Neural crest cell (in vitro differentiated cells): ENCODE results near the gene EIF3J. TPM values are rescaled to one million over a fixed set of nuclear protein-coding genes. Genes with fewer than 3 reads are reported as not detected.

Source experiments
- DNase-seq: peaks from one replicate; pipeline ENCODE4 v3.0.0; 2021; ENCODE audit warnings: low read depth, mixed read lengths, low spot score
- H3K27ac Mint-ChIP-seq: one replicate; pipeline ENCODE4 v1.8.0; 2021; ENCODE audit warnings: mild to moderate bottlenecking, mixed read lengths; ENCODE audit not compliant: unreplicated experiment
- H3K27me3 Mint-ChIP-seq: 2 replicates; pipeline ENCODE4 v1.8.0; 2021; ENCODE audit warnings: low read depth, mild to moderate bottlenecking, mixed read lengths
- H3K36me3 Mint-ChIP-seq: 2 replicates; pipeline ENCODE4 v1.8.0; 2021; ENCODE audit warnings: low read depth, mild to moderate bottlenecking, mixed read lengths
- H3K4me1 Mint-ChIP-seq: 2 replicates; pipeline ENCODE4 v1.8.0; 2021; ENCODE audit warnings: mixed read lengths
- H3K4me3 Mint-ChIP-seq: one replicate; pipeline ENCODE4 v1.8.0; 2021; ENCODE audit warnings: mild to moderate bottlenecking, mixed read lengths
- H3K9me3 Mint-ChIP-seq: 2 replicates; pipeline ENCODE4 v1.8.0; 2021; ENCODE audit warnings: mixed read lengths
- long read RNA-seq: library from polyadenylated mRNA; unstranded; transcript quantifications from one replicate; pipeline ENCODE4 v2.0.0, GENCODE V29; 2020
- total RNA-seq: library from RNA; stranded (reverse); gene quantifications from 2 replicates; pipeline ENCODE4 v1.2.1, GENCODE V29; 2021
- TF ChIP-seq, protein P1 (sequence below): fragments of 200-600 bp; sonication (generic); conservative IDR thresholded peaks from 2 replicates; pipeline ENCODE4 v1.5.0; 2021; ENCODE audit warnings: antibody characterized with exemption, mild to moderate bottlenecking

Gene EIF3J, protein sequence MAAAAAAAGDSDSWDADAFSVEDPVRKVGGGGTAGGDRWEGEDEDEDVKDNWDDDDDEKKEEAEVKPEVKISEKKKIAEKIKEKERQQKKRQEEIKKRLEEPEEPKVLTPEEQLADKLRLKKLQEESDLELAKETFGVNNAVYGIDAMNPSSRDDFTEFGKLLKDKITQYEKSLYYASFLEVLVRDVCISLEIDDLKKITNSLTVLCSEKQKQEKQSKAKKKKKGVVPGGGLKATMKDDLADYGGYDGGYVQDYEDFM
- 118 and 128 TPM in 2 replicates for total RNA-seq
- long read RNA-seq, partial matches to known transcripts, result 20 of 24 reads
- long read RNA-seq, other reads (novel, unspliced or antisense), result 0 of 24 reads

DNA sequence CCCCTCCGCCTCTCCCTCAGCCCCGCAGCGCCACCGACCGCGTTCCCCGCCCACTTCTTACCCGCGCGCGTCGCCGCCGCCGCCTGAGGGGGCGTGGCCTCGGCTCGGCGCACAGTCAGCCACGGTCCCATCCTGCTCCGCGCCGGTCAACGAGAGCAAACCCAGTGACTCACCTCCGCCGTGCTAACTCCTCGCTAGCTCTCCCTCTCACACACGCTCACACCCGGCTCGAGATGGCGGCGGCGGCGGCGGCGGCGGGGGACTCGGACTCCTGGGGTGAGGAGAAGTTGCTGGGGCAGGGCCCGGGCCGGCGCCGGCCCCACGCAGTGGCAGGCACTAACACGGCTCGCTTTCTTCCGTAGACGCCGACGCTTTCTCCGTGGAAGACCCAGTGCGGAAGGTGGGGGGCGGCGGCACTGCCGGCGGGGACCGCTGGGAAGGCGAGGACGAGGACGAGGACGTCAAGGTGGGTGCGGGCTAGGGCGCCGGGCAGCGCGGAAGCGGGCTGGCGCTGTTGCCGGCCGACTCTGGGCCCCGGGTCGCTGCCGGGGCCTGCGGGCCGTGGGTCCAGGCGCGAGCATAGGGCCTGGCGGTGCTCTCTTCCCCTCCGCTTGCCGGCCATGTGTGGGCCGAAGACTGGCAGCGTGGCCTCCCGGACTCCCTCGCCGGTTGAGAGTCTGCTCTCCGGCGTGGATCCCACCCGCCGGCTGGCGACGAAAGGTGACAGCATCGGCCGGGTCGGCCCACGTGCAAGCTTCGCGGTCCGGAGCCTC, at the start of gene EIF3J:
EIF3J (plus strand) TSS at position 186 of the 773 bp plus-strand sequence; CDS start at position 234, 48 bp downstream.
- Mint-ChIP-seq H3K27ac (peak within 1 kb of the TSS; percentile 94), H3K4me3 (peak within 1 kb of the TSS; percentile 89), H3K36me3 (peaks cover 14% of the 10 kb centered on the region), H3K9me3 (no peaks in the 10 kb centered on the region), H3K4me1 (peaks cover 41% of the 10 kb centered on the region), H3K27me3 (no peaks in the 10 kb centered on the region)
- TF ChIP-seq, protein P1, sequence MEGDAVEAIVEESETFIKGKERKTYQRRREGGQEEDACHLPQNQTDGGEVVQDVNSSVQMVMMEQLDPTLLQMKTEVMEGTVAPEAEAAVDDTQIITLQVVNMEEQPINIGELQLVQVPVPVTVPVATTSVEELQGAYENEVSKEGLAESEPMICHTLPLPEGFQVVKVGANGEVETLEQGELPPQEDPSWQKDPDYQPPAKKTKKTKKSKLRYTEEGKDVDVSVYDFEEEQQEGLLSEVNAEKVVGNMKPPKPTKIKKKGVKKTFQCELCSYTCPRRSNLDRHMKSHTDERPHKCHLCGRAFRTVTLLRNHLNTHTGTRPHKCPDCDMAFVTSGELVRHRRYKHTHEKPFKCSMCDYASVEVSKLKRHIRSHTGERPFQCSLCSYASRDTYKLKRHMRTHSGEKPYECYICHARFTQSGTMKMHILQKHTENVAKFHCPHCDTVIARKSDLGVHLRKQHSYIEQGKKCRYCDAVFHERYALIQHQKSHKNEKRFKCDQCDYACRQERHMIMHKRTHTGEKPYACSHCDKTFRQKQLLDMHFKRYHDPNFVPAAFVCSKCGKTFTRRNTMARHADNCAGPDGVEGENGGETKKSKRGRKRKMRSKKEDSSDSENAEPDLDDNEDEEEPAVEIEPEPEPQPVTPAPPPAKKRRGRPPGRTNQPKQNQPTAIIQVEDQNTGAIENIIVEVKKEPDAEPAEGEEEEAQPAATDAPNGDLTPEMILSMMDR, result no peak
- DNase-seq, result peak; percentile 78

GRCh38 chr15:44489464-44489863, 47.5 kb upstream of the EIF3J start:
- H3K27ac Mint-ChIP-seq, result no peak overlapping the region
- peaks cover 7% of the 10 kb centered on the region for H3K36me3 Mint-ChIP-seq
- no peak overlapping the region for H3K4me3 Mint-ChIP-seq

DNA sequence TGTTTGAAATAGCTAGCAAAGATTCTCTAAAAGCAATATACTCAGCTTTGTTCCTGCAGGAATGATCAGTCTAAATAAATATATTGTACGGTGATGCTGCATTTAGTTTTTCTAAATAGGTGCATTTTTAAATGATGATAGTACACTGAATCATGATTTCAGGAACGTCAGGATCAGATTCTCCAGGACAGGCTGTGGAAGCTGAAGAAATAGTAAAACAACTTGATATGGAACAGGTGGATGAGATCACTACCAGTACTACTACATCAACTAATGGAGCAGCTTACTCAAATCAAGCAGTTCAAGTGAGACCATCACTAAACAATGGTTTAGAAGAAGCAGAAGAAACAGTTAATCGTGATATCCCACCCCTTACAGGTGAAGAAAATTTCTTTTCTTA, 46.3 kb upstream of the EIF3J start:
- Mint-ChIP-seq H3K4me3 (no peak overlapping the region), H3K27ac (no peak overlapping the region), H3K4me1 (no peaks in the 10 kb centered on the region), H3K36me3 (peaks cover 7% of the 10 kb centered on the region), H3K27me3 (no peaks in the 10 kb centered on the region), H3K9me3 (no peaks in the 10 kb centered on the region)
- TF ChIP-seq, protein P1, result no peak
- no peak for DNase-seq

More at GRCh38 chr15:44489464-44489863, 47.5 kb upstream of the EIF3J start:
- TF ChIP-seq, protein P1, result no peak
- Mint-ChIP-seq H3K27me3 (no peaks in the 10 kb centered on the region), H3K4me1 (no peaks in the 10 kb centered on the region), H3K9me3 (no peaks in the 10 kb centered on the region)
- no peak for DNase-seq

DNA sequence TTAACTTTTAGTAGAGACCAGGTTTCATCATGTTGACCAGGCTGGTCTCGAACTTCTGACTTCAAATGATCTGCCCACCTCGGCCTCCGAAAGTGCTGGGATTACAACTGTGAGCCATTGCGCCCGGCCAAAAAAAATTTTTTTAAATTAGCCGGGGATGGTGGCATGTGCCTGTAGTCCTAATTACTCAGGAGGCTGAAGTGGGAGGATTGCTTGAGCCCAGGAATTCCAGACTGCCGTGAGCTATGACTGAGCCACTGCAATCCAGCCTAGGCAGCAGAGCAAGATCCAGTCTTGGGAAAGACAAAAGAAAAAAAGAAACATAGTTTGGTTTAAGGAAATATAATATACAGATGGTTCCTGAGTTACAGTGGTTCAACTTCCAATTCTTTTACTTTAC, 44.9 kb upstream of the EIF3J start:
- Mint-ChIP-seq H3K27me3 (no peaks in the 10 kb centered on the region), H3K4me1 (no peaks in the 10 kb centered on the region), H3K27ac (no peak overlapping the region), H3K9me3 (no peaks in the 10 kb centered on the region), H3K36me3 (peaks cover 7% of the 10 kb centered on the region), H3K4me3 (no peak overlapping the region)
- TF ChIP-seq, protein P1, result no peak
- no peak for DNase-seq

- Mint-ChIP-seq H3K27me3 (no peaks in the 10 kb centered on the region), H3K27ac (no peak overlapping the region), H3K4me3 (no peak overlapping the region), H3K9me3 (no peaks in the 10 kb centered on the region), H3K4me1 (no peaks in the 10 kb centered on the region), H3K36me3 (peaks cover 4% of the 10 kb centered on the region)
- DNase-seq, result no peak
- TF ChIP-seq, protein P1, result no peak
Observed at GRCh38 chr15:44492672-44493071, 44.3 kb upstream of the EIF3J start.
